ENCODE measurements around the gene PPT2.

GRCh38 chr6:32189742-32190053 lies 35.8 kb downstream of the PPT2 start:
- TF ChIP-seq CTCF (conservative IDR thresholded peaks at IDR 0.05; ENCODE audit: low read depth, low read length) (no peak), EZH2 (IDR thresholded peaks at IDR 0.05; ENCODE audit: borderline replicate concordance, low read depth, low read length, poor library complexity, severe bottlenecking) (no peak)
